ENCODE results near the gene DAPK1. TPM values are rescaled to one million over a fixed set of nuclear protein-coding genes. Genes with fewer than 3 reads are reported as not detected.

Gene DAPK1
- total RNA-seq, 1 experiment from 2014 or later = not detected

DNA sequence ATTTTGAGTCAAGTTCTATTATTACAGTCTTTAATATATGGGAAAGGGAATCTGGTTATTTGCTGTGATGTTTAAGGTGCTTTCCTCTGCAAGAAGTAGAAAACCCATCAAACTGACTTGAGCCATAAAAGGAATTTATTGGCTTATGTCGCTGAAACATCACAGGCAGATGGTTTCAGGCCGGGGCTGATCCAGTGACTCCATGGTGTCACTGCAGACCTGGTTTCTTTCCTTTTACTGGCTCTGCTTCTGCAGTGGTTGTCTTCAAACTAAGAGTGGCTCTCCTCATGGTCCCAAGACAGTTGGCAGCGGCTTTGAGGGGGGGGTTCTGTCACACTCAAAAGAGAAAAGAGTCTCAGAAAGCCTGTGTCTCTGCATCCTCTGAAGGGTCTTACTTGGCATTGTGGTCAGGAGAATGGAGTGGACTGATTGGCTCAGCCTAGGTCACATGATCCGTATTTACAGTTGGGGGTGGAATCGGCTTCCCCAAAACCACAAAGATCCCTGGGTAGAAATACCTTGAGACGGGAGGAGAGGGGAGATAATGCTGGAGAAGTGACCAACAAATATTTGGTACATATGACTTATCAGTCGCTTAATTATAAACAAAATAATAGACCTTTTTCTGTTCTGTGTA is 106.3 kb downstream of the DAPK1 start:
- in situ Hi-C loops (cut with HindIII; ENCODE audit: low sequenced_read_pairs) = no loop called here

DNA sequence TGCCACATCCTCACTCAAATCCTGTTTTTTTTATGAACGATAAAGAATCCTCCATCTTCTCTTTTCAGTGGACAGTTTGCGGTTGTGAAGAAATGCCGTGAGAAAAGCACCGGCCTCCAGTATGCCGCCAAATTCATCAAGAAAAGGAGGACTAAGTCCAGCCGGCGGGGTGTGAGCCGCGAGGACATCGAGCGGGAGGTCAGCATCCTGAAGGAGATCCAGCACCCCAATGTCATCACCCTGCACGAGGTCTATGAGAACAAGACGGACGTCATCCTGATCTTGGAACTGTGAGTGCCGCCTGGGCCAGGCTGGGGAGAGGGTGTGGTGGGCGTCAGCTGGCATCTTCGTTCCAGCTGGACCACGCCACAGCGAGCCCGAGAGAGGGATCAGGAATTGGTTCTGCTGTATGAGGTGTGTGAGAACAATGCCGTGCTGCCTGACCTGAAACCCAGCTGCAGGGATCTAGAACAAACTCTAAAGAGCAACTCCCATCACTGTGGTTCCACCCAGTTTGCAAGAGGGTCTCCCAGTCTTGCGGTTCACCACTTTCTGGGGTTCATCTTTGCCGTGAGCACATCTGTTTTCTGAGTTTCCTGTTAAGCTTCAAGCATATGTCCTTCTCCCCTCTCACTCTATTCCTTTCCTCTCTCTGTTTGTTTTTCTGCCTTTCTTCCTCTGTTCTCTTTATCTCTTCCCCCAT is 107.4 kb downstream of the DAPK1 start:
- no peak for DNase-seq (ENCODE audit: low spot score)
- in situ Hi-C loops (cut with HindIII; ENCODE audit: low sequenced_read_pairs) = no loop called here

More for the DNA sequence above, 106.3 kb downstream of the DAPK1 start:
- no peak for DNase-seq (ENCODE audit: low spot score)

DNA sequence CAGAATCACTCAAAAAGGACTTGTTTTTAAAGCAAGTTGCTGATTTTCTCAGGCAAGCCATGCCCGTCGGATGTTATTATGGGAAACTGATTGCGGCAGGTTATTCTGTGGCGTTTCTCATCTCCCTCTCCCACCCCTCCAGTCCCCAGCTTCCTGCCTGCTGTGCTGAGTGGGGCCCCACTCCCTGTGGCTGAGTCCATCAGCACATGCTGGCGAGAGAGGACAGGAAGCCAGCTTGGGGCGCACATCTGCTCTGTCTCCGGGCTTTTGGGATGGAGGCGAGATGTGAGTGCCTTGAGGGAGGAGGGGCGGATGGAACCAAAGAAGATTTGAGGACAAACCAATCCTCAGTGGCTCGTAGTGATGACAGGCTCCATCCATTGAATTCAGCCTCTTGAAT is 108.0 kb downstream of the DAPK1 start:
- in situ Hi-C loops (cut with HindIII; ENCODE audit: low sequenced_read_pairs) = no loop called here
- DNase-seq (ENCODE audit: low spot score) = no peak

DNA sequence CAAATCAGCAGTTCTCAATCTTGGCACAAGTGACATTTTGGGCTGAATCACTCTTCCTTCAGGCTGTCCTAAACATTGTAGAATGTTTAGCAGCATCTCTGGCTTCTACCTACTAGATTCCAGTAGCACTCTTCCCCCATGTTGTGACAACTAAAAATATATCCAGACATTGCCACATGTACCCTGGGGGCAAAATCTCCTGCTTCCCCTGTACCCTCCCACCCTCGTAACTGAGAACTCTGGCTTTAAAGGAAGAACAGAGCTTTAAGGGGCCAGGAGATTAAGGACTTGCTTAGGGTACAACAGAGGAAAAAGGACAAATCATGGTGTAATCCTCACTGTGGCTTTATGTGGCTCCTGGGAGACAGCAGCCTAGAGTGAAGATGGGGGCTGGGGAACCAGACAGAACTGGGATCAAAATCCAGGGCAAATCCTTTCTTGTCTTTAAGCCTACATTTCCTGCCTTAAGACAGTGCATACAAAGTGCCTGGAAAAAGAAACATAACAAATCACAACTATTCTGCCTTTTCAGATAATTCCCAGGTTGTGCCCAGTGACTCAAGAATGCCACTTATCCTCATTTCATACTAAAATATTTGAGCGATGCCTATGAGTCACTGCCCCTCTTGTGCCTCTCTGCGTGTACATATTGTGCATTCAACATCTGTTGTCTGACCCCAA is 109.3 kb downstream of the DAPK1 start:
- in situ Hi-C loops (cut with HindIII; ENCODE audit: low sequenced_read_pairs) = no loop called here
- DNase-seq (ENCODE audit: low spot score) = no peak

DNA sequence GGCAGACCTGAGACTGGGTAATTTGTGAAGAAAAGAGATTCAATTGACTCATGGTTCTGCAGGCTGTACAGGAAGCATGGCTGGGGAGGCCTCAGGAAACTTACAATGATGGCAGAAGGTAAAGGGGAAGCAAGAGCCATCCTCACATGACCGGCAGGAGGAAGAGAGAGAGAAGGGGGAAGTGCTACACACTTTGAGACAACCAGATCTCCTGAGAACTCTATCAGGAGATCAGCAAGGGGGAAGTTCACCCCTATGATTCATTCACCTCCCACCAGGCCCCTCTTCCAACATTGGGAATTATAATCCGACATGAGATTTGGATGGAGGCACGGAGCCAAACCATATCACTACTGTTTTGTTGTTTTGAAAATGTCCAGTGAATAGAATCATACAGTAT is 110.2 kb downstream of the DAPK1 start:
- no peak for DNase-seq (ENCODE audit: low spot score)
- in situ Hi-C loops (cut with HindIII; ENCODE audit: low sequenced_read_pairs) = no loop called here

DNA sequence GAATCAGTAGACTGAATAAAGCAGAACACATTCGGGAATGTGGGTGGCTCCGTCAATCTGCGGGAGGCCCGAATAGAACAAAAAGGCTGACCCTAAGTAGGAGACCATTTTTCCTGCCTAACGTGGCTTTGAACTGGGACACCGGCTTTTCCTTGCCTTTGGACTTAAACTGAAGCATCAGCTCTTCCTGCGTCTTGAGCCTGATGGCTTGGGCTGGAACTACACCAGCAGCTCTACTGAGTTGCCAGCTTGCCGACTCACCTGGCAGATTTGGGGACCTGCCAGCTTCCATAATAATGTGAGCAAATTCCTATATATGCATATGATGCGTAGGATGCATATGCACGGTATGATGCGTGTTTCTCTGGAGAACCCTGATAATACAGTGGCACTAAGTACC is 111.3 kb downstream of the DAPK1 start:
- in situ Hi-C loops (cut with HindIII; ENCODE audit: low sequenced_read_pairs) = no loop called here
- DNase-seq (ENCODE audit: low spot score) = no peak

DNA sequence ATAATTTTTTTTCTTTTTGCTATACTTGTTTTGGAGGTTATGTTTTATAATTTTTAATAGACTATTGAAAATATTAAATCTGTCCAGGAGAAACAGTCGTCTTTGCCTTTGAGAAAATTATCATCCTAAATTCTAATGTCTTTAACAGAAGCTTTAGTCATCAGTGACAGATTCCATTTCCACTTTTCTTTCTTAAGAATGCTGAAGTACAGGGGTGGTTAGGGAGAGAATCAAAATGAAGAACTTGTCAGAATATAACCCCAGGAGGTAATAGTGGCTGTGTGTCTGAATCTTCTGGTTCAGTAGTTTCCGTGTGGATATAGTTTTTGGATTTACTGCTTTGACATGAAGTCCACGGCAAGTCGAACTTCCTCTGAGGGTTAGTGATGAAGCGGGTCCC is 111.8 kb downstream of the DAPK1 start:
- no peak for DNase-seq (ENCODE audit: low spot score)
- in situ Hi-C loops (cut with HindIII; ENCODE audit: low sequenced_read_pairs) = no loop called here

DNA sequence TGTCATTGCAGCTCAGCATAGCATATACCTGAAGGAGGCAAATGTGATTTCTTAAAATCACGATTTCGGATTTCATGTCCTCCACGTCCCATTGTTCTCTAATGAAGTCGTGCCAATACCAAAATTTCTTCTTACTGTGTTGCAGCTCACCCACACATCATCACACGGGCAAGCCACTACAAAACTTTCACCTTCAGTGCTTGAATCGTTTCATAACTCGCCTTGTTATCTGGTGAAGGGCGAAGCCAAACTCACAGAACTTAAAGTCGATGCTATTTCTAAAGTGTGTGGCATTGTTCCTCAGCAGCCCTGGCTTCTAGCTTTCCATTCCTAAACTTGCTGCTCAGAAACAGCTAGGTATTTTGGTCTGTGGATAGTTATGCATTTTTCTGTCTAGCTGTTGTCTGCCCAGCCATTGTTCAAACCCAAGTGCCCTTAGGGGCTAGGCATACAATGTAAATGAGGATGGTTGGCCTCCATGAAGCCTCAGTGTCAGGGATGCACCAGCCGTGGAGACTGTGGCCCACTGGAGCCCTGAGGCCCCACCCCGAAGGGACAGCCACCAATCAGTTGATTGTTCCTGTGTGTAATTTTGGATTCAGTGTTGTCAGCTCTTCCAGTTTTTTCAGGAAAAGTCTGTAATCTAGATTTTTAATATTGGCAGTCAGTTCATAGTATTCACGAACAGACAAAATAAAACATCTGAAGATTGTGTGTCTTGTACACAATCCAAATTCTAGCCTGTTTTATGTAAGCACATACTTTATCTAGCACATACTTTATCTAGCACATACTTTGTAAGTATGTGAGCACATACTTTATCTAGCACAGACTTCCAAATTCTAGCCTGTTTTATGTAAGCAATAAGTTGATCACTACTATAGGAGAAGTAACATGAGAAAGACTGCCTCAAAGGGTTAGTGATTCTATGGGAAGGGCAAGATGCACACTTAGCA is 112.8 kb downstream of the DAPK1 start:
- DNase-seq (ENCODE audit: low spot score) = no peak
- in situ Hi-C loops (cut with HindIII; ENCODE audit: low sequenced_read_pairs) = no loop called here

DNA sequence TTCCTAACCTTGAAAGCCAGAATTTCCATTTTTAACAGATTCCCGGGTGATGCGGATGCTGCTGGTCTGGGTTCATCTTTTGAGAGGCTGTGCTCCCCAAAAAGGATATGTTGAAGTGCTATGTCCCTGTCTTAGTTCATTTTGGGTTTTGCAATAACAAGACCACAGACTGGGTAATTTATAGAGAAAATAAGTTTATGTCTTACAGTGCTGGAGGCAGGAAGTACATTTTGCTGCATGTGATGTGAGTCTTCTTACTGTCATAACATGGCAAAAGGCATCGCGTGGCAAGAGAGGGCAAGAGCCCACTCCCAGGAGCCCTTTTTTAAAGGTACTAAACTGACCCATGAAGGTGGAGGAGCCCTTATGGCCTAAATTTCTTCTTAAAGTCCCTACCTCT is 114.1 kb downstream of the DAPK1 start:
- DNase-seq (ENCODE audit: low spot score) = no peak
- in situ Hi-C loops (cut with HindIII; ENCODE audit: low sequenced_read_pairs) = no loop called here

DNA sequence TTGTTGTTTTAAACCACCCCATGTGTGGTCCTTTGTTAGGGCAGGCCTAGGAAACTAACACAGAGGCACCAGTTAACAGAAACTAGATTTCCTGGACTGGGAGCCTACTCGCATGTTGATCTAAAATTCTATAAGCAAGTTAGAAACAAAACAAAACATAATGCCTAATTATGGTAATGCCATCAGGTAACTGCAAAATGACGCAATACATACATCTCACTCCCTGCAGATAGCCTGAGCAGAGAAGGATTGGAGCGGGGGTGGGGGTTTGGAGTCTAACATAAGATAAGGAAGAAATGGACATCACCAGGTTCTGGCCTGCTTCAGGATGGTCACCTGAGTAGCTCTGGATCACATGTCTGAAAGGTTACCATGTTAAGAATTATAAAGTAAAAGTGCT is 114.9 kb downstream of the DAPK1 start:
- in situ Hi-C loops (cut with HindIII; ENCODE audit: low sequenced_read_pairs) = no loop called here
- no peak for DNase-seq (ENCODE audit: low spot score)

DNA sequence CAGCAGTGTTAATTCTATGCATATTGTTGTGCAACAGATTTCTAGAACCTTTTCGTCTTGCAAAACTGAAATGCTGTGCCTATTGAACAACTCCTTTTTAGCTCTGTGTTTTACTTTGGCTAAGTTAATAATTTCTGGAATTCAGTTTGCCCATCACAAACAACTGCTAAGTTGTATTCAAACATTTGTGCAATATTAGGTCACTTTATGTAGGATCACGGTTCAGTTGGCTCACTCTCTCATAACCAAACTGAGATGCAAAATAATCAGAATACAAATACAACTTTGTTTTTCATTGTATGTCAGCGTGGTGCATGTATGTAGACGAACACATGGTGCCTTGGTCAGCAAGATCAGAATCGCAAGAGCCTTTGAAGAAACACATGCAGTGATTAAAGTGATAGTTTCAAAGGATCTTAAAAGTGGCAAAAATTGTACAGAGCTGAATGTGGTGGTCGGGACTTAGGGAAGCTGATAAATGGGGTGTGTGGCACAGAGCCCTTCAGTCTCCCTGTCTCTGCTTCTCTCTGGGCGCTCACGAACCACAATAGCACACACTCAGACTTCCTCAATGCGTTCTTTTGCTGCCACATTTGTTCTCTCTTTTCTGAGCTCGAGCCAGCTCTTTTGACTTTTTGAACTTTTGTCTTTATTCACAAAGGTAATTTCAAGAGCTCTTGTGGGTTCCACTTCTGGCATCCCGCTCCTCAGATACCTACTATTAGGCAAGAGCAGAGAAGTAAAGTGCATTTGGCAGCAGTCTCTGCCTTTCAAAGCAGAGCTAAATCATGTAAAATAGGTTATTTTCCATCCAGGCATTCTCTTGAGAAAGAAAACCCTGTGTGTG is 115.8 kb downstream of the DAPK1 start:
- in situ Hi-C loops (cut with HindIII; ENCODE audit: low sequenced_read_pairs) = no loop called here
- DNase-seq (ENCODE audit: low spot score) = no peak

DNA sequence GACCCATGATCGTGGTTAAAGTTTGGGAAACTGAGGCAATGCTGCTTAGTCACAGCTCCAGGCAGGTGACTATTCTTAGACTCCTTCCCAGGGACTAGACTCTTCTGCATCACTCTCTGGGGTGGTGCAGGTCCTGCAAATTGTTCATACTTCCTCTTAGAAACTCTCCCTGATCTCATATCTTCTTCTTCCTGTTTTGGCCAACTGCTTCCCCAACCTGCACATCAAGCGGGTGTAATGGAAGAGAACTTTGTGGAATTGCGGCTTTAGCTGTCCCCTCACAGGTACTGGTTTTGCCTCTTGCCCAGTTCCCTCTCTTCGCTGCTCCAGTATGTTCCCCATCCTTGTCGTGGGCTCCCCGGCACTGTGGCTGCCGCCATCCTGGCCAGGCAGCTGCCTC is 116.7 kb downstream of the DAPK1 start:
- DNase-seq (ENCODE audit: low spot score) = no peak
- in situ Hi-C loops (cut with HindIII; ENCODE audit: low sequenced_read_pairs) = no loop called here

DNA sequence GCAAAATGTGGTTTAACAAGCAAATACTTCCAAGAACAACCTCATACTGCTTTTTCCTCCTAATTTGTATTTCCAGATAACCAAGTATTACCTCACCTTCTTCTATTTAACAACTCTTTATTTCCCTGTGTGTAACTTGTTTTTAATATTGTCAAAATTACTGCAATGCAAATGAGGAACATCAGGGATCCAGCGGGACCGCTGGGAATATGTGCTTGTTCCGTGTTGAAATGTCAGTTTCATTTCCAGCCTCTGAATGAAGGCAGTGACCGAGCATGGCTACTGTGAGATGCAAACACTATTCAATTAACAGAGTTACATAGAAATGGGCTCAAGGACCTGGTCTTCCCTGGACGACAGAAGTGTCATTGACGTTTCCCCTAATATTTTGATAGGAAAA is 117.5 kb downstream of the DAPK1 start:
- in situ Hi-C loops (cut with HindIII; ENCODE audit: low sequenced_read_pairs) = no loop called here
- DNase-seq (ENCODE audit: low spot score) = no peak

DNA sequence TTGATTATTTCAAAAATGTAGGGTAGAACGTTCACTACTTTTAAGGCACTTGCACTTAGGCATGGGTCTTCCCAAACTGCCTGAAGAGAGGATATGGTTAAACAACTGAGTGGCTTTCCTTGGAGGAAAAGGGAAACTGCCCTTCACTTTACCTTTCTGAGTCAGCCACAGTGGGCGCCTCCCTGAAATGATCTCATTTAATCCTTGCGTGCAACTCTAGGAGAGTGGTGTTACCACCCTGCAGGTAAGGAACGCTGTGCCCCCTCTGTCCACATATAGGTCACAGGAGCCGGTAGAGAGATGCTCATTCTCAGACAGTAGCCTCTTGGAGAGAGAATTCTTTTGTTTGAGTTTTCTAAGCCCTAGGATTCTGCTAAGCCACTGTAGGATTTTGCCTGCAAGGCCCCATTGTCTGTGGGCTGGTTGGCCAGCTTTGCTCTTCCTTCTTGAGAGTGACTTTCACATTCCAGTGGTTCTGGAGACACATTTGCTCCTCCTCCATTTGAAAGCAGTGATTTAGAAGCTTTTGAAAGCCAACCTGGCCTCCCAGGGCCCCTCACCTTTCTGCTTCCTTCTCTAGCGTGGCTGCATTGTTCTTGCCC is 118.0 kb downstream of the DAPK1 start:
- in situ Hi-C loops (cut with HindIII; ENCODE audit: low sequenced_read_pairs) = no loop called here
- no peak for DNase-seq (ENCODE audit: low spot score)

DNA sequence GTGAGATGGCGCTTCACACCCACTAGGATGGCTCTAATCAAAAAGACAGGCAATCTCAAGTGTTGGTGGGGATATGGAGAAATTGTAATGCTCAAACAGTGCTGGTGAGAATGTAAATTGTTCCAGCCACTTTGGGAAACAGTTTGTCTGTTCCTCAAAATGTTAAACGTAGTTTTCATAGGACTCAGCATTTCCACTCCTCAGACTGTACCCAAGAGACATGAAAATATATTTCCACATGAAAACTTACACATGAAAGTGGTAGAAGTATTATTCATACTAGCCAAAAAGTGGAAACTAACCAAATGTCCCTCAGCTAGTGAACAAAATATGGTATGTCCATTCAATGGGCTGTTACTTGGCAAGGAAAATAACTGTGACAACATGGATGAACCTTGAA is 120.6 kb downstream of the DAPK1 start:
- DNase-seq (ENCODE audit: low spot score) = no peak
- in situ Hi-C loops (cut with HindIII; ENCODE audit: low sequenced_read_pairs) = no loop called here

DNA sequence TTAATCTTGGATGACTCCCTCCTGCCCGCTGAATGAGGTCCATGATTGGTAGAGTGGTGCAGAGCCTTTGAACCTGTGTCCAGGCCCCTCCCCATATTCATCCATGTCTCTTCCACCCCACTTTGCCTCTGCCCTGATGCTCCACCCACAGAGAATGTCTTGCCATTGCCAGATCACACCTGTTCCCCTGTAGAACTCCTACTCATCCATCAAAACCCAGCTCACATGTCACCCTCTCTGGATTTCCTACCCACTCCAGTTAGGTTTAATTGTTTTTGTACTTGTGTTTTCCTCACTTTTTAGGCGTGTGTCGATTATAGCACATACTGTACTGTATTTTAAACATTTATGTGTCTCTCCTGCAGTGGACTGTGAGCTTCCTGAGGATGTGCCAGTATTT is 121.3 kb downstream of the DAPK1 start:
- in situ Hi-C loops (cut with HindIII; ENCODE audit: low sequenced_read_pairs) = no loop called here

DNA sequence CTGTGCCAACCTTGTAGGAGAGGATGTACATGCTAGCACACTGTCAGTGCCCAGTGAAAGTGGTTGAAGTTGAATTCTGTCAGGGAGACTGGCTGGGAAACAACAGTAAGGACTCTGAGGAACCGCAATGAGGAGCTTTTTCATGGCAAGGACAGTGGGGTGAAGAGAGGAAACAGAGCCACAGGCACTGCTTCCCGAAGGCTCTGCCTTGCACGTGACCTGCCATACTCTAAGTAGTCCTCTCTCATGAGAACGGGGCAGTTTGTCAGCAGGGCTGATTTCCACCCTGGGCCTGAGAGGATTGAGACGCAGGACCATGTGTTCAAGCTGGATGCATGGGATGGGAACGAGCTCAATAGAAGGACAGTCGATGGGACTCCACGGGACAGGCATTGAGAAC is 121.7 kb downstream of the DAPK1 start:
- in situ Hi-C loops (cut with HindIII; ENCODE audit: low sequenced_read_pairs) = no loop called here
- DNase-seq (ENCODE audit: low spot score) = no peak

More for the DNA sequence above, 121.3 kb downstream of the DAPK1 start:
- no peak for DNase-seq (ENCODE audit: low spot score)

DNA sequence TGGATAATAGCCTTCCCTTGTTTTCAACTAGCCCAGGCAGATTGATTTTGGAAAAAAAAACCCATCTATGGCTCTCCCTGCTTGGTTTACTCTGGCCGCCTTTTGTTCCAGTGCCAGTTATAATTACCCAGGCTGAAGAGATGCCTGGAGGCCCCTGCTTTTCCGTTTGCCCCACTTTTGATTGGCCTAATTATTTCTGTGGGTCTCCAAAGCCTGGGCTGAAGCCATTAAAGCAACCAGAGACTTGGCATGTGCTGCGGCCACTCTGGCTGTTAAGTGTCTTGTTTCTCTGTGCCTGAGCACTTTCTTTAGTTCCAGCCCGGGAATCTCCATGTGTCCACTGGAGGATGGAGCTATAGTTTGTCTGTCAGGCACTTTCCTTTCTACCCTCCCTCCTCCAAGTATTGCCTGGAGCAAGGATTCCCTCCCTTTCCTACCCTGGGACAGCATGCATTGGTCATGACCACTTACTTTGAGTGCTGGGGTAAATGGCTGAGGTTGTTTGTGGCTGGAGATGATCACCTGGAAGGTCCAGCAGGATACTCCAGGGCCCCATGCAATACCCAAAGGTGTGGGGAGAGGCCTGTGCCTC is 123.2 kb downstream of the DAPK1 start:
- peak; percentile 42 for DNase-seq (ENCODE audit: low spot score)
- in situ Hi-C loops (cut with HindIII; ENCODE audit: low sequenced_read_pairs) = no loop called here

All from G401 (cell line).